ENCODE measurements around the gene UBP1. TPM values are rescaled to one million over a fixed set of nuclear protein-coding genes. Genes with fewer than 3 reads are reported as not detected.

UBP1 gene
- total RNA-seq, 1 experiment from 2014 or later = 68.3 TPM

- Mint-ChIP-seq H3K4me1 (ENCODE audit: low read depth, unreplicated experiment) (peaks cover 18% of the 10 kb centered on the region), H3K4me3 (ENCODE audit: low read depth, unreplicated experiment) (no peak overlapping the region), H3K27ac (ENCODE audit: unreplicated experiment) (peak overlapping the region; percentile 47), H3K36me3 (ENCODE audit: insufficient read depth, unreplicated experiment) (peaks cover 31% of the 10 kb centered on the region), H3K27me3 (ENCODE audit: unreplicated experiment) (no peaks in the 10 kb centered on the region), H3K9me3 (ENCODE audit: low read depth, unreplicated experiment) (no peaks in the 10 kb centered on the region)
- CTCF ChIA-PET = interaction anchor here (0.7 to 2.9 kb wide), 16 partner anchors 10 to 425 kb away, joined by 3 to 120 read pairs (median 4); partner anchors contain the start of genes CRTAP, GLB1 and TMPPE
- no peak for TF ChIP-seq CTCF (IDR thresholded peaks at IDR 0.05; ENCODE audit: unreplicated experiment)
- BruUV-seq (replicated peaks) = no TSS peak
- DNase-seq = no peak
- intact Hi-C loops (cut with micrococcal nuclease; ENCODE audit: unreplicated experiment) = loop anchor here (10.0 kb wide), 1 partner anchor 428 kb away; no protein-coding TSS in a partner anchor
Observed at GRCh38 chr3:33373082-33373437, 67.1 kb downstream of the UBP1 start.

GRCh38 chr3:33372218-33373081, 67.8 kb downstream of the UBP1 start:
- H3K4me3 Mint-ChIP-seq (ENCODE audit: low read depth, unreplicated experiment) = peak overlapping the region; percentile 5
- no TSS peak for BruUV-seq (replicated peaks)
- TF ChIP-seq CTCF (IDR thresholded peaks at IDR 0.05; ENCODE audit: unreplicated experiment) = peak; percentile 80
- intact Hi-C loops (cut with micrococcal nuclease; ENCODE audit: unreplicated experiment) = loop anchor here (1.0 to 10.0 kb wide), 2 partner anchors 241 to 428 kb away; no protein-coding TSS in a partner anchor
- H3K9me3 Mint-ChIP-seq (ENCODE audit: low read depth, unreplicated experiment) = no peaks in the 10 kb centered on the region
- CTCF ChIA-PET = interaction anchor here (0.5 to 2.9 kb wide), 17 partner anchors 9 to 425 kb away, joined by 3 to 120 read pairs (median 4); partner anchors contain the start of genes CRTAP, GLB1 and TMPPE
- peaks cover 25% of the 10 kb centered on the region for H3K36me3 Mint-ChIP-seq (ENCODE audit: insufficient read depth, unreplicated experiment)
- peaks cover 23% of the 10 kb centered on the region for H3K4me1 Mint-ChIP-seq (ENCODE audit: low read depth, unreplicated experiment)
- peak overlapping the region; percentile 47 for H3K27ac Mint-ChIP-seq (ENCODE audit: unreplicated experiment)
- no peaks in the 10 kb centered on the region for H3K27me3 Mint-ChIP-seq (ENCODE audit: unreplicated experiment)
- DNase-seq = peak; percentile 35

GRCh38 chr3:33364531-33365128, 75.6 kb downstream of the UBP1 start:
- H3K4me3 Mint-ChIP-seq (ENCODE audit: low read depth, unreplicated experiment) = no peak overlapping the region
- intact Hi-C loops (cut with micrococcal nuclease; ENCODE audit: unreplicated experiment) = no loop called here
- H3K4me1 Mint-ChIP-seq (ENCODE audit: low read depth, unreplicated experiment) = peaks cover 13% of the 10 kb centered on the region
- TF ChIP-seq CTCF (IDR thresholded peaks at IDR 0.05; ENCODE audit: unreplicated experiment) = no peak
- no peak overlapping the region for H3K27ac Mint-ChIP-seq (ENCODE audit: unreplicated experiment)
- no TSS peak for BruUV-seq (replicated peaks)
- DNase-seq = no peak
- H3K36me3 Mint-ChIP-seq (ENCODE audit: insufficient read depth, unreplicated experiment) = no peaks in the 10 kb centered on the region
- H3K27me3 Mint-ChIP-seq (ENCODE audit: unreplicated experiment) = no peaks in the 10 kb centered on the region
- H3K9me3 Mint-ChIP-seq (ENCODE audit: low read depth, unreplicated experiment) = no peaks in the 10 kb centered on the region
- CTCF ChIA-PET = interaction anchor here (1.9 kb wide), 1 partner anchor 8 kb away, joined by 8 read pairs; no protein-coding TSS in a partner anchor

GRCh38 chr3:33364060-33364459, 76.1 kb downstream of the UBP1 start:
- intact Hi-C loops (cut with micrococcal nuclease; ENCODE audit: unreplicated experiment) = no loop called here
- no peak overlapping the region for H3K4me3 Mint-ChIP-seq (ENCODE audit: low read depth, unreplicated experiment)
- no peak for TF ChIP-seq CTCF (IDR thresholded peaks at IDR 0.05; ENCODE audit: unreplicated experiment)
- H3K36me3 Mint-ChIP-seq (ENCODE audit: insufficient read depth, unreplicated experiment) = no peaks in the 10 kb centered on the region
- CTCF ChIA-PET = interaction anchor here (1.9 kb wide), 1 partner anchor 9 kb away, joined by 8 read pairs; no protein-coding TSS in a partner anchor
- BruUV-seq (replicated peaks) = no TSS peak
- no peak overlapping the region for H3K27ac Mint-ChIP-seq (ENCODE audit: unreplicated experiment)
- no peaks in the 10 kb centered on the region for H3K27me3 Mint-ChIP-seq (ENCODE audit: unreplicated experiment)
- H3K4me1 Mint-ChIP-seq (ENCODE audit: low read depth, unreplicated experiment) = peaks cover 13% of the 10 kb centered on the region
- DNase-seq = no peak
- no peaks in the 10 kb centered on the region for H3K9me3 Mint-ChIP-seq (ENCODE audit: low read depth, unreplicated experiment)
